T47D (cell line): ENCODE data around the gene LDLRAD4.

Experiments
- DNase-seq, 2 experiments: peaks; one replicate each; pipeline versions ENCODE4 v3.0.0 to v3.0.0-alpha.2; 2011 to 2012; ENCODE audit warnings: low read depth in 1 of 2, low spot score in 1 of 2
- JUND ChIP-seq: IDR thresholded peaks from 2 replicates; pipeline ENCODE4 v1.6.1; 2012; ENCODE audit warnings: low read depth
- in situ Hi-C: cut with HindIII; loops from 2 replicates; pipeline ENCODE4 v1.10.0; 2016; ENCODE audit warnings: low sequenced_read_pairs, low pct_unique_long_range_greater_than_20kb

LDLRAD4 gene

DNA sequence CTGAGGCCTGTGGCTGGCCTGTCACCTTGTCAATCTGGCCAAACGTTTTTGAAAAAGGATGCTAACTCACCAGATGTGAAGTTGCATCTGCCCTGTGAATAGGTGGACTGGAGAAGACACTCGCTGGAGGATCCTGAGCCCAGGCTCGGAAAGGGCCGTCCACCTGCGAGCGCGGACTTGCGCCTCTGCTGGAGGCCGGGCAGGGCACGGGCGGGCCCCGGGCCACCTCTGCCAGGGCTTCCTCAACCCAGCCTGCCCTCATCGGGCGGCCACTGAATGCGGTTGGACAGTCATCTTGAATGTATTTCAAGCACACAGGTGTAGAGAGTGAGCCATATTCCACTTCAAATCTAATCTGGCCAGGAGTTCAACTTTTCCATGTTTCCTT lies 423.9 kb downstream of the LDLRAD4 start:
- no peak for TF ChIP-seq JUND
- in situ Hi-C loops = no loop called here
- no peak for DNase-seq

GRCh38 chr18:13643261-13643751 lies 424.7 kb downstream of the LDLRAD4 start:
- DNase-seq = no peak
- TF ChIP-seq JUND = no peak
- in situ Hi-C loops = no loop called here

DNA sequence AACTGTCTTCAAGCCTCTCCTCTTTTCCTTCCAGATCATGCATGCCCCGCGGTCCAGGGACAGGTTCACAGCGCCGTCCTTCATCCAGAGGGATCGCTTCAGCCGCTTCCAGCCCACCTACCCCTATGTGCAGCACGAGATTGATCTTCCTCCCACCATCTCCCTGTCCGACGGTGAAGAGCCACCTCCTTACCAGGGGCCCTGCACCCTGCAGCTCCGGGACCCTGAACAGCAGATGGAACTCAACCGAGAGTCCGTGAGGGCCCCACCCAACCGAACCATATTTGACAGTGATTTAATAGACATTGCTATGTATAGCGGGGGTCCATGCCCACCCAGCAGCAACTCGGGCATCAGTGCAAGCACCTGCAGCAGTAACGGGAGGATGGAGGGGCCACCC lies 426.5 kb downstream of the LDLRAD4 start:
- no peak for DNase-seq
- TF ChIP-seq JUND = no peak
- in situ Hi-C loops = no loop called here

DNA sequence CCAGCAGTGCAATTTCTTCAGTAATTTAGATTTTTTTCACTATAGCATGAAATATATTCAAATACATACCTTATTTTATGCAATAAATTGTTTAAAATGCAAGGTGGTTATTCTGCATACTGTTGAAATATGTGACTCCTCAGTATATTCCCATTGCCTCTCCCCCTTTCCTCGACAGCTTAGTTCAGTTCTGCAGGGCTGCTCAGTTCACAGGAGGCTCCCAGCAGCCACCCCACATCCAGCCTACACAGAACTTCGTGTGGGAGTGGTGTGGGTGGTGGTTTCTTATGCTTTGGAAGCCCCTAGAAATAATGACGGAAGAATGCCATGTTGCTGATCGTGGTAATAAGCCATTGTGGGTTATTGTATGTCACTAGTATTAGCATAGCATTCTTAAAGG lies 428.1 kb downstream of the LDLRAD4 start:
- in situ Hi-C loops = no loop called here
- no peak for DNase-seq
- no peak for TF ChIP-seq JUND

DNA sequence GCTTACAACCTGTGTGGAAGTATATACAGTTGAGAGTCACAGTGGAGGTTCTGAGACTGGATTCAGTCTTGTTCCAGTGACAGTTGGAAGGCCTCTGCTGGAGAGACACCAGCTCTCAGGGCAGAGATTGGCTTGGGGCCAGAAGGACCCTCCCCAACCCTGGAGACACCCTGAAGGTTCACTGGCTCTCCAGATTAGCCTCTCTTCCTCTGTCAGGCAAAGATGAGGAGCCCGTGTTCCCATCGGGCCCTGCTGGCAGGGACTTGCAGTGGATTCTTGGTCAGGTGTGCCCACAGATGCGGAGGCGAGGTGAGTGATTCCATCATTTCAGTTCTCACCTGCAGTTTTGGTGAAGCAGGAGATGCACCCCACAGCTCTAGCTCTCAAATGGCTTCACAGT lies 429.2 kb downstream of the LDLRAD4 start:
- no peak for TF ChIP-seq JUND
- in situ Hi-C loops = no loop called here
- DNase-seq = no peak

DNA sequence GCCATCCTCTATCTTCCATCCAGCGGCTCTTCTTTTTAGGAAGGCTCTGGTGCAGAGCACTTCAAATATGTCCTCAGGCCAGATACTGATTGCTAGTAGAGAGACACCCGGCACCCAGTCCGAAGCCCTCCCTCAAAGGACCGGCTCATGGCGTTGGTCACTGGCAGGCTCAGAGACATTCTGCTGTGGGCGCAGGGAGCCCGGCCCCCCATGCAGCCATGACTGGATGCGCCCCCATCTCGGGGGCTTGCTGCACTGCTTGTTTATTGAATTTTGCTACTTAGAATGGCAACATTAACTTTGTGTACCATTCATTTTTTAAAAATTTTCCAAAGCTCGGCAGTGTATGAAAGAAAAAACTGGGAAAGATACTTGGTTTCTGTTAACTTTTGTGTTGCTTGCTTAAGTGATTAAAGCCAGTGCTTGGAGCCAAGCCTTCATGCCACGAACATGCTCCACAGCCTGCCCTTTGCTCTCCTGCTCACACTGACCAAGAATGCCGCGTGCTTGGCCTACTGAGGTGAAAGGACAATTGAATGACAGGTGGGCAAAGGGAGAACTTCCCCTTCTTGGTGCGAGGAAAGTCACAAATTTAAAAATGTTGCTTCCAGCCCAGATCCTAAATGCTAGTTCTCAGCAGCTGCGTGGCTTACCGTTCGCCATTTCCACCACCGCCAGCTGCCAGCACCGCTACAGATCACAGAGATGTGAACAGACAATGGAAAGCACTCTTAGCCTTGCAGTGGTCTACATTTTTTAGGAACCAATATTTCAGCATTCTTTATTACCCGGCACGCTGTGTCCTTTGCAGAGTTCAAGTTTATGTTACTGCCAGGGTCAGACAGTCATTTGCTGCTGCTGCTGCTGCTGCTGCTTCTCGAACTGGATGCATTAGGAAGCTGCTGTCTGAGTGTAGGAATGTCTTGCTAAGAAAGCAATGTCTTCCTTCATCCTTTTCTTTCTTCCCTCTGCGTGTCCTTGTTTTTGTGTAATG lies 431.1 kb downstream of the LDLRAD4 start:
- no peak for DNase-seq
- no peak for TF ChIP-seq JUND
- in situ Hi-C loops = no loop called here

- TF ChIP-seq JUND = no peak
- in situ Hi-C loops = no loop called here
- no peak for DNase-seq
Measured at GRCh38 chr18:13653746-13654433, 435.3 kb downstream of the LDLRAD4 start.

DNA sequence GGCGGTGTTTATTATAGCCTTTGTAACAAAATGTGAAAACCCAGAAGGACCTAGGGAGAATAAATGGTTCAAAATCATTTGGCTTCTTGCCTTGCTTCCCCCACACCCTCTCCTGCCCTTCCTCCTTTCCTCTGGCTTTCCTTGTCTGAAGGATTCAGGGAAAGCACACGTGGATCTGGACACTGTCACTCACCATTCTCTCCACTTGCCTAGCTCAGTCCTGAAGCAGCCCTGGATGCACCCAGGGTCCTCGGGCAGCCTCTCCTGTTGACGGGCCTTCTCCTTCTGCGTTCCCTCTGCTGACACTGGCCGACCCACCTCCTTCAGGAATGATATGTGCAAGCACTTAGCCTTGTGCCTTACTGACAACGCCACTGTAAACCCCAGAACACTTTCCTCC lies 439.4 kb downstream of the LDLRAD4 start:
- no peak for DNase-seq
- in situ Hi-C loops = no loop called here
- TF ChIP-seq JUND = no peak

DNA sequence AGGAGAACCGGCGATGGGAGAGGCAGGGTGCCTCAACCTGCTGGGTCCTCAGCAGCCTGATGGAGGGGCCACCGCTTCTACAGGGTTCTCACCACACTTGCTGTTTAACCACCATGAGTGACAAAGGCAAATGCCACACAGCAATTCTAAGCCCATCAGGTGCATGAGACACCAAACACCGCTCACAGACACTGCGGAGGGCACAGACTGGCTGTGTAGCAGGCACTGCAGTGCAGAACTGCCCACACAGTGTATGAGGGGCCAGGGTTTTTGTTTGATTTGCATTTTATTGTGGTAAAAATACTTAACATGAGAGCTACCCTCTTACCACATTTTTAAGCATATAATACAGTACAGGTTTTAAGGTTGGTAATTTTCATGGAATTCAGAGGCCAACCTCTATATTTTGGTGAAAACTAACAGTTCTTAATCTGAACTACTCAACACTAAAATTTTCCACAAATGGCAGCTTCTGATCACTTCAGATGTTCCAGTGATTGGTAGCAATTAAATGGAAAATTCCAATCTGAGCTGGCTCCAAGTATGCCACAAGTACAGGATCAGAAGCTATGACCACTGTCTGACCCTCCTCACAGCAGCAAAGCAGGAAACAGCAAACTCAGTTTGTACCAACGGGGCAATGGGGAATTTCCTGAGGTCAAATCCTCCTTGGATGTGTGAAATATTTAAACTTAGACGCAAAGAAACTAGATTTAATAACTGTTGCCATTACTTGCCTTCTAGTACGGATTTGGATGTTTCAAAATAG lies 440.1 kb downstream of the LDLRAD4 start:
- TF ChIP-seq JUND = no peak
- in situ Hi-C loops = no loop called here
- DNase-seq = no peak

DNA sequence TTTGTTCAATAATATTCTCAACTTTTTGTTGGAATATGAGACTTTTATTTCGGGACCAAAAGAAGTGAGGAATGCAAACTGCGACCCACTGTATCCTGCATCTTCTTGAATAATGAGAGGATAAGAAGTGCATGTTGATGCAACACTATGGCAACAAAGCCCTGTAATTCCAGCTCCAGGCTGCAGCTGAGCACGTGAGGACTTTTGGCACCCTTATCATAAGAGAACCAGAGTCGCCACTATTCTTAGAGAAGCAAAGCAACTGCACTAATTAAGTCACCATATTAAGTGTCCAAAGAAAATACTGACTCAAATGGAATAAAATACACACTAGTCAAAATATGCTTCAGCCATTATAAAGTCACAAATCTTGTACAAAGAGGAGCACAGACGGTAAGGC lies 441.9 kb downstream of the LDLRAD4 start:
- DNase-seq = no peak
- TF ChIP-seq JUND = no peak
- in situ Hi-C loops = no loop called here

DNA sequence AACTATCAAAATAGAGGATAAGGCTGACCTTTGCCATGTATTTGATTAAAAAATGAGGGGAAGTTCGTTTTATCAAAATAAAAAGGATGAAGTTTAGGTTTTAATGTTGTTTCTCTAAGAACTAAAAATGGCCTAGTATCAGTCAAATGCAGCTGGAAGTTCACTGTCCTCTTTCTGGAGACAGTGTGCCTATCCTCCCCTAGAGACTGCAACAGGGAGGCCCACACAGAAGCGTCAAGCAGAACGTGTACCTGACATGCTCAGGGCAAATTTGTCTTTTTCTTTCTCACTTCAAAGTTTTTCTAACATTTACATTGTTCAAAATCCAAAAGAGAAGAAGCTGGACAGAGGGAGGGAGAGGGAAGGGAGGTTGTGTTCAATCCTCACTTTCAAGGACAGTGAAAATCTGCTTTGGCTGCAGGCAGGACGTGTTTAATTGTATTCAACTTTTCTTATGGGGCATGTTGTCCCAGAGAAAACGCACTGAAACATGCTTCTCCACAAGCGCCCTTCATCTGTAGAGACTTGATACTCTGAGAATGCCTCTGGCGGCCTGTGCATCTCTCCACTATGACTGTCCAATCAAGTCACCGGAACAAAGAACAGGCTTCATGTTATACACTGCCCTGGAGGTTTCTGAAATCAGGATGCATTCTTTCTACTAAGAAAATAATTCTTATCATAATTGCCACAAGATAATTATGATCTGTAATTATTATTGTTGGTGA lies 442.7 kb downstream of the LDLRAD4 start:
- no peak for TF ChIP-seq JUND
- DNase-seq = no peak
- in situ Hi-C loops = no loop called here

- no peak for DNase-seq
- in situ Hi-C loops = no loop called here
- TF ChIP-seq JUND = no peak
Measured at GRCh38 chr18:13661779-13662256, 443.3 kb downstream of the LDLRAD4 start.
